ENCODE results near the gene WWOX. TPM values are rescaled to one million over a fixed set of nuclear protein-coding genes. Genes with fewer than 3 reads are reported as not detected.

WWOX gene
- total and polyA plus RNA-seq, 4 donors, result 5.4 to 61.5 (median 18.4) TPM

DNA sequence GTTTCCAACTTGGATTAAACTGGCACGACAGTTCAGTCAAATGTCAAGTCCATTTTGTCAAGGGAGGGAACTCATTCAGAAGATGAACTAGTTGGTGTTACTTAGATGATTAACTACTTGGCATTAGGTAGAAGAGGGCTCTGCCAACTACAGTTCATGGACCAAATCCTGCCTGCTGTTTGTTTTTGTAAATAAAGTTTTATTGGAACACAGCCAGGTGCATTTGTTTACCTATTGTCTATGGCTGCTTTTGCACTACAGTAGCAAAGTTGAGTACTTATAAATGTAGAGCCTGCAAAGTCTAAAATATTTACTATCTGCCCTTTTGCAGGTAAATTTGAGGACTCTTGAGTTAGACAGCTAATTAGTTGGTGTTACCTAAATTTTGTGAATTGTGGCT, 1091.1 kb downstream of the WWOX start:
- H3K4me1 ChIP-seq (ENCODE audit: control insufficient read depth in 5 of 5, insufficient read depth in 5 of 5, low read length in 5 of 5), result peaks cover 0 to 10% (median 0%) of the 10 kb centered on the region in 5 donors
- no peak overlapping the region for H3K4me3 ChIP-seq
- no peaks in the 10 kb centered on the region for H3K27me3 ChIP-seq (ENCODE audit: control insufficient read depth in 3 of 3, insufficient read depth in 3 of 3, low read length in 2 of 3)
- H3K9me3 ChIP-seq (ENCODE audit: control insufficient read depth in 4 of 4, insufficient read depth in 3 of 4, low read length in 3 of 4), result peaks cover 0 to 4% (median 0%) of the 10 kb centered on the region in 4 donors
- no peak for TF ChIP-seq CTCF (IDR thresholded peaks at IDR 0.05; ENCODE audit: control extremely low read depth, extremely low read depth)
- no peak overlapping the region for H3K9ac ChIP-seq (ENCODE audit: insufficient read depth in 1 of 2, low read length in 2 of 2)
- WGBS, 2 donors, result 95 to 97% methylated on average over 1 of the region's 1 CpG
- no peaks in the 10 kb centered on the region for H3K36me3 ChIP-seq (ENCODE audit: control insufficient read depth in 4 of 4, insufficient read depth in 4 of 4, low read length in 4 of 4)
- no peak for DNase-seq
- H3K27ac ChIP-seq (ENCODE audit: low read depth in 1 of 2, low read length in 1 of 2), result no peak overlapping the region
- no peak for ATAC-seq (ENCODE audit: insufficient read depth, low FRiP score)

- peaks cover 0 to 4% (median 0%) of the 10 kb centered on the region in 4 donors for H3K9me3 ChIP-seq (ENCODE audit: control insufficient read depth in 4 of 4, insufficient read depth in 3 of 4, low read length in 3 of 4)
- no peaks in the 10 kb centered on the region for H3K27me3 ChIP-seq (ENCODE audit: control insufficient read depth in 3 of 3, insufficient read depth in 3 of 3, low read length in 2 of 3)
- no peak overlapping the region for H3K9ac ChIP-seq (ENCODE audit: insufficient read depth in 1 of 2, low read length in 2 of 2)
- H3K4me1 ChIP-seq (ENCODE audit: control insufficient read depth in 5 of 5, insufficient read depth in 5 of 5, low read length in 5 of 5), result peaks cover 0 to 6% (median 0%) of the 10 kb centered on the region in 5 donors
- 82 to 87% methylated on average over 8 of the region's 8 CpGs for WGBS, 2 donors
- H3K4me3 ChIP-seq, result no peak overlapping the region
- ATAC-seq (ENCODE audit: insufficient read depth, low FRiP score) (no peak), DNase-seq (no peak)
- no peak overlapping the region for H3K27ac ChIP-seq (ENCODE audit: low read depth in 1 of 2, low read length in 1 of 2)
- TF ChIP-seq CTCF (IDR thresholded peaks at IDR 0.05; ENCODE audit: control extremely low read depth, extremely low read depth), result no peak
- no peaks in the 10 kb centered on the region for H3K36me3 ChIP-seq (ENCODE audit: control insufficient read depth in 4 of 4, insufficient read depth in 4 of 4, low read length in 4 of 4)
Measured at GRCh38 chr16:79191933-79192332, 1092.5 kb downstream of the WWOX start.

GRCh38 chr16:79192904-79193303, 1093.5 kb downstream of the WWOX start:
- DNase-seq, result no peak

More at GRCh38 chr16:79192904-79193303, 1093.5 kb downstream of the WWOX start:
- 38 to 67% methylated on average over 2 of the region's 2 CpGs for WGBS, 2 donors
- Histone ChIP-seq H3K9ac (ENCODE audit: insufficient read depth in 1 of 2, low read length in 2 of 2) (no peak overlapping the region), H3K27me3 (ENCODE audit: control insufficient read depth in 3 of 3, insufficient read depth in 3 of 3, low read length in 2 of 3) (no peaks in the 10 kb centered on the region), H3K36me3 (ENCODE audit: control insufficient read depth in 4 of 4, insufficient read depth in 4 of 4, low read length in 4 of 4) (no peaks in the 10 kb centered on the region), H3K4me1 (ENCODE audit: control insufficient read depth in 5 of 5, insufficient read depth in 5 of 5, low read length in 5 of 5) (peaks cover 0 to 6% (median 0%) of the 10 kb centered on the region in 5 donors), H3K9me3 (ENCODE audit: control insufficient read depth in 4 of 4, insufficient read depth in 3 of 4, low read length in 3 of 4) (peaks cover 0 to 4% (median 0%) of the 10 kb centered on the region in 4 donors), H3K27ac (ENCODE audit: low read depth in 1 of 2, low read length in 1 of 2) (no peak overlapping the region), H3K4me3 (no peak overlapping the region)
- ATAC-seq (ENCODE audit: insufficient read depth, low FRiP score), result no peak
- no peak for TF ChIP-seq CTCF (IDR thresholded peaks at IDR 0.05; ENCODE audit: control extremely low read depth, extremely low read depth)
